Stimulated activated CD8-positive, alpha-beta memory T cell treated with anti-CD3 and anti-CD28 coated beads, Interleukin-4, amount 100 ng/mL, for 1 hour (primary cell): ENCODE measurements around the gene FYTTD1.

Source experiments
- DNase-seq, 2 donors: peaks; one replicate each; pipeline ENCODE4 v3.0.0-alpha.2; 2020; ENCODE audit warnings: low read depth in 2 of 2, low spot score in 1 of 2

FYTTD1 gene

DNA sequence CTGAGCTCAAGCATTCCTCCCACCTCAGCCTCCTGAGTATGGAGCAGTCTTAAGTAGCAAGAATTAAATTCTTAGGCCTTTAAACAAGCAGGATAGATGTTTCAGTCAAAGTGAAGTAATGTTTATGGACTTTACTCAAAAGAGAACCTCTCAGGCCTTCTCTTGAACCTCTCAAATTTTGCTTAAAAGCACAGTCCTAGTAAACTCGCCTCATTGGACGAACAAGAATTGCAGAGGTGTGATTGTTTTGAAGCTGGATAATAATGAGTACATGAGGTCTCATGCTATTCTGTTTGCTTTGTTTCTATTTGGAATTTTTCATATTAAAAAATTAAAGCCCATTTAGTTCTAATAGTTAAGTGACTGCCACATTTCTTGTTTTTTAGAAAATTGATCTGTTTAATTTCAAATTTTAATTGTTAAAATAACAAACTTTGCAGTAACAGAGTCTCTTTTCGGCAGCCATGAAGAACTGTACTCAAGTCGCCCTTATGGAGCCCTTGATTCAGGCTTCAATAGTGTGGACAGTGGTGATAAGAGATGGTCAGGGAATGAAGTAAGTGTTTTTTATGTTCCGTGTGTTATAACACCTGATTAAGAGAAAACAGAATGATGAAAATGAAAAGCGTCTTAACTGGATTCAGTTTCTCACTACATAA, 80.8 kb downstream of the FYTTD1 start:
- no peak for DNase-seq

DNA sequence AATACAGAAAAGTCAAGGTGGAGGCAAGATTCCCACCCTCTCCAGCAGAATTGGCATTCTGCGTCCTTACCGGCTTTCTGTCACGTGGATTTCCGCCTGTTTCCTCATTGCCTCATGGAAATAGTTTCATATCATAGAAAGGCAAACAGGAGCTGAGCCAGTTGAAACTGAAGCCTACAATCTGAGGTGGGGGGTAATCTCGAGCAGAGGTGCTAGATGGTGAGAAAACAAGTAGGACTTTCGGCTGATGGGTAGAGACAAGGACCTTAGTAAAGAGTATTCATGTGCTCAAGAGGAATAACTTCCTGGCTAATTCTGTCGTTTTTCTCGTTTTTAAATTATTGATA, 81.3 kb downstream of the FYTTD1 start:
- no peak for DNase-seq

DNA sequence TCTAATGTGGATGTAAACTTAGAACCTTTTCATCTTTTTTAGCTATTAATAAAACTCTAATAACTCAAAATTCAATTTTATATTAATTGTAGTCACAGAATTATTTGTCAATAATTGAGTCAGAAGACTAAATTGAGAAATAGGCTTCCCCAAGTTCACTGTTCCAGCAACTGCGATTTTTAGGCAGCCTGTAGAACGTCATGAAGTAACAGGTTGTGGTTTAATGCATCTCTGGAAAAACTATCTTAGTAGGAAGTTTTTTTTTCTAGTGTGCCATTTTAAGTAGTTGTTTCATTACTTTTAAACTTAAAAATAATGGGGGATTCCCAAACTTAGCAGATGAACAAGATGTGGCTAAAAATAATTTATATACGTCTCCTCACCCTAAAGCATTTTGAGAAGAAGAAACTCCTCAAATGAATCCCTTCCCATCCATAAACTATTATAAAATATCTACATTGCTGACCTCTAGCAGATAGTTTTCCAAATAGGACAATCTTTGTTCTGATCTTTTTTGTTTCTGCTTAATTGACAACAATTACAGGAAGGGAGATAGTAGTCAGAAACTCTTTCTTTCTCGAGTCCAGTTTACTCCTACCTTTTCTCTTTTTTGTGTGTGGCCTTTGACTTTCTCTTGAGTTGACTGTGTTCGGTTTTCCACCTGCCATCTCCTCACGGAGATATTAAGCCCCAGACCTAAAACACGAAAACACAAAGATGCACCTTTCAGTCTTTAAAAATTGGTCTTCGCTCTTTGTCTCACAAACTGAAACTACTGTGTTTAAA, 84.4 kb downstream of the FYTTD1 start:
- no peak for DNase-seq

DNA sequence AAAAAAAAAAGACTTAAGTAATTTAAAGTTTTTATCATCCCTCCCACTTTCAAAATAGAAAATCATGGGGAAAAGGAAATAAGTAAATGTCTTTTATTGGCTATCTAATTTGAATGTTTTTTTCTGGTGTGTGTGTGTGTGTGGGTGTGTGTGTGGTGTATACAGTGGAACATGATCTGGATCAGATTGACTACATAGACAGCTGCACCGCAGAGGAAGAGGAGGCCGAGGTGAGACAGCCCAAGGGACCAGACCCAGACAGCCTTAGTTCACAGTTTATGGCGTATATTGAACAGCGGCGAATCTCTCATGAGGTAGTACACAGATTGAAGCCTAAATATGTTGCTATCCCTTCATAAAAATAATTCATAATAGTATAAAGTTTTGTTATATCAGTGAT, 85.8 kb downstream of the FYTTD1 start:
- no peak for DNase-seq

DNA sequence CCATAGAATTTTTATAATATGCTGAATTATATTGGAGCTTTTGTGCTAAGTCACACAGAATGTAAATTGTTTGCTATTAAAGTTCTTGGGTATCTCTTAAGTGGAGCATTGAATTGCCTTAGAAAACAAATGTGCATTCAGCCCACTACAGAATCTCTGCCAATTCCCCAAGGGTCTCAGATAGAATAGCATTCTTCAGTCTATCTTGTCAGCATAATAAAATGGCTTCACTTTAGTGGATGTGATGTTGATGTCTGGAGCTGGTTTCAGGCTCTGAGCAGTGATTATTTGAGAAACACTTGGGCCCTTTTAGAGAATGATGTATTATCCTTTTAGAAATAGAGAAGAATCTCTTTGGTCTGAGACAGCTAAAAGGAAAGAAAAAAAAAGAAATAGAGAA, 86.6 kb downstream of the FYTTD1 start:
- no peak for DNase-seq
